Measurements from ENCODE around the gene RFX5.
"Not testable (repeated sequence)": the region's sequence is repeated elsewhere in the genome, so short reads cannot be mapped to it uniquely, and the experiment has no call there.

Gene RFX5

DNA sequence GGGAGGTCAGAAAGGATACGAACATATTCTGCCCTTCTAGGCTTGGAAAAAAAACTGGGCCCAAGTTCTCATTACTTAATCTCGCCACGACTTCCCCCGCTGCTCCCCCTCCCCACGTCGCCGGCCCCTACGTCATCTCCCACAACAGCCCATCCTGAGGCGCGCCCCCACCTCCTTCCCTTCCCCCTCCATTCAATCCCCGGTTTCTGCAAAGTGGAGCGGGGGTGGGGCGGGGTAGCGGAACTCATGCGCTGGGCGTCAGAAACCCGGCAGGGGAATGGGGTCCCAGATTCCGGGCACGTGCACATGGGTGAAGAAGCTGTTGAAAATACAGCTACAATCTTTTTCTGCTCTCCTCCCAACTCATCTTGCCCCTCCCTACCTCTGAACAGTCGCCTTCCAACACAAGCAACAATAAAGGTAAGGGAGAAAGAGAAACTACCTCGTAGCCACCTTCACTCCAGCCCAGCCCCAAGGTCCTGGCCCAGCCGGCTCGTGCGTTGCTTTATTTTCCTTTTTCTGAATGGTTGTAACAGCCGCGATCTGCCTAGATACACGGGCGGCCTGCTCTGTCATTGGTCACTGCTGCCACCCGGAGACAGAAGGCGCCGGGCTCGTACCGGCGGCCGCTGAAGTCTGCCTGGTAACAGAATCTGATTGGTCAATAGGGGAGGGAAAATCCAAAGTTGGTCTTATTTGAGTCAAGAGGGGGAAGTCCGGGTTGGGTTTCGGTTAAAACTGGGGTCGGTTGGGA lies at the start of gene RFX5:
Gene RFX5 (minus strand): TSS at position 484 of the 754 bp plus-strand sequence. CDS start 932 bp downstream, outside the sequence.
- Histone ChIP-seq H3K4me2 (ENCODE audit: low read length) (peak within 1 kb of the TSS; percentile 99), H3K4me1 (ENCODE audit: low read length) (peaks cover 28% of the 10 kb centered on the region), H3K27ac (ENCODE audit: low read length) (peak within 1 kb of the TSS; percentile 94), H3K4me3 (ENCODE audit: low read length) (peak within 1 kb of the TSS; percentile 88), H4K20me1 (ENCODE audit: insufficient read depth, low read length) (no peaks in the 10 kb centered on the region), H3K27me3 (ENCODE audit: low read depth, low read length) (no peaks in the 10 kb centered on the region), H3K79me2 (ENCODE audit: low read length) (peaks cover 29% of the 10 kb centered on the region), H3K36me3 (replicated peaks; ENCODE audit: low read depth, low read length) (peaks cover 49% of the 10 kb centered on the region), H3K9me3 (ENCODE audit: insufficient read depth, low read length) (peaks cover 4% of the 10 kb centered on the region), H2AFZ (ENCODE audit: low read depth, low read length) (peak within 1 kb of the TSS; percentile 12; the same call in 1 of the 2 replicates), H3K9ac (ENCODE audit: low read length) (peak within 1 kb of the TSS; percentile 99)
- TF ChIP-seq, protein P1, sequence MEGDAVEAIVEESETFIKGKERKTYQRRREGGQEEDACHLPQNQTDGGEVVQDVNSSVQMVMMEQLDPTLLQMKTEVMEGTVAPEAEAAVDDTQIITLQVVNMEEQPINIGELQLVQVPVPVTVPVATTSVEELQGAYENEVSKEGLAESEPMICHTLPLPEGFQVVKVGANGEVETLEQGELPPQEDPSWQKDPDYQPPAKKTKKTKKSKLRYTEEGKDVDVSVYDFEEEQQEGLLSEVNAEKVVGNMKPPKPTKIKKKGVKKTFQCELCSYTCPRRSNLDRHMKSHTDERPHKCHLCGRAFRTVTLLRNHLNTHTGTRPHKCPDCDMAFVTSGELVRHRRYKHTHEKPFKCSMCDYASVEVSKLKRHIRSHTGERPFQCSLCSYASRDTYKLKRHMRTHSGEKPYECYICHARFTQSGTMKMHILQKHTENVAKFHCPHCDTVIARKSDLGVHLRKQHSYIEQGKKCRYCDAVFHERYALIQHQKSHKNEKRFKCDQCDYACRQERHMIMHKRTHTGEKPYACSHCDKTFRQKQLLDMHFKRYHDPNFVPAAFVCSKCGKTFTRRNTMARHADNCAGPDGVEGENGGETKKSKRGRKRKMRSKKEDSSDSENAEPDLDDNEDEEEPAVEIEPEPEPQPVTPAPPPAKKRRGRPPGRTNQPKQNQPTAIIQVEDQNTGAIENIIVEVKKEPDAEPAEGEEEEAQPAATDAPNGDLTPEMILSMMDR (IDR thresholded peaks at IDR 0.05; ENCODE audit: low read depth, low read length) = no peak
- no peak for TF ChIP-seq EZH2phosphoT487 (IDR thresholded peaks at IDR 0.05; ENCODE audit: low read depth)

DNA sequence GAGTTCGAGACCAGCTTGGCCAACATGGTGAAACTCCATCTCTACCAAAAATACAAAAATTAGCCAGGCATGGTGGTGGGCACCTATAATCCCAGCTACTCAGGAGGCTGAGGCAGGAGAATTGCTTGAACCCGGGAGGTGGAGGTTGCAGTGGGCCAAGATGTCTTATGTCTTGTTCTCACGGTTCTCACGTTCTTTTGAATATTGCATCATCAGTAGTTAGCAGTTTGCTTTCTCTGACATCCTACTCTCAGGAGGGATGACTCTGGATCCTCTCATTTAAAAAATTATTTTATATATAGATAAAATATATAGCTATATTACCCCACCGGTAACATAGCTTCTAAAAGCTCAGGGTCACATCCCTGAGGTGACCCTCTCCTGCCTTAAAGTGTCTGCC lies 49.2 kb upstream of the RFX5 start:
- peaks cover 20% of the 10 kb centered on the region for H3K79me2 ChIP-seq (ENCODE audit: low read length)
- not testable (repeated sequence) for H3K4me2 ChIP-seq (ENCODE audit: low read length)
- H3K36me3 ChIP-seq (replicated peaks; ENCODE audit: low read depth, low read length) = peaks cover 14% of the 10 kb centered on the region

DNA sequence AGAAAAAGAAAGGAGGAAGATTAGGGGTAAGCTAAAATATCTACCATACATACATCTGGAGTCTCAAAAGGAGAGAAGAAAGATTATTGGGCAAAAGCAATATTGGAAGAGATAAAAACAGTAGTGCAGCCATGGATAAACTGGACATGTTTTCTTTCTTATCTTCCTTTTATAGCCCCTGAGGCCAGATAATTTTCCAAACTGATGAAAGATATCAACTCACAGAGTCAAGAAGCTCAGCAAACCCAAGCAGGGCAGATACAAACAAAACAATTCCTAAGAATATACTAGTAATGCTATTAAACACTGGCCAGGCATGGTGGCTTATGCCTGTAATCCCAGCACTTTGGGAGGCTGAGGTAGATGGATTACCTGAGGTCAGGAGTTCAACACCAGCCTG lies 46.5 kb upstream of the RFX5 start:
- Histone ChIP-seq H3K36me3 (replicated peaks; ENCODE audit: low read depth, low read length) (no peaks in the 10 kb centered on the region), H2AFZ (ENCODE audit: low read depth, low read length) (no peak overlapping the region), H3K79me2 (ENCODE audit: low read length) (no peaks in the 10 kb centered on the region), H3K27me3 (ENCODE audit: low read depth, low read length) (0 out of 2 replicates have a peak, but pooled peaks cover 3% of the 10 kb centered on the region), H3K4me3 (ENCODE audit: low read length) (no peak overlapping the region), H4K20me1 (ENCODE audit: insufficient read depth, low read length) (no peaks in the 10 kb centered on the region), H3K9me3 (ENCODE audit: insufficient read depth, low read length) (no peaks in the 10 kb centered on the region), H3K4me2 (ENCODE audit: low read length) (no peak overlapping the region), H3K4me1 (ENCODE audit: low read length) (peaks cover 5% of the 10 kb centered on the region), H3K27ac (ENCODE audit: low read length) (no peak overlapping the region), H3K9ac (ENCODE audit: low read length) (no peak overlapping the region)
- no peak for TF ChIP-seq EZH2phosphoT487 (IDR thresholded peaks at IDR 0.05; ENCODE audit: low read depth)

More for the DNA sequence above, 49.2 kb upstream of the RFX5 start:
- not testable (repeated sequence) for H2AFZ ChIP-seq (ENCODE audit: low read depth, low read length); H3K27ac ChIP-seq (ENCODE audit: low read length); H4K20me1 ChIP-seq (ENCODE audit: insufficient read depth, low read length); H3K27me3 ChIP-seq (ENCODE audit: low read depth, low read length); H3K4me3 ChIP-seq (ENCODE audit: low read length); H3K9ac ChIP-seq (ENCODE audit: low read length); H3K9me3 ChIP-seq (ENCODE audit: insufficient read depth, low read length)
- peaks cover 16% of the 10 kb centered on the region for H3K4me1 ChIP-seq (ENCODE audit: low read length)

DNA sequence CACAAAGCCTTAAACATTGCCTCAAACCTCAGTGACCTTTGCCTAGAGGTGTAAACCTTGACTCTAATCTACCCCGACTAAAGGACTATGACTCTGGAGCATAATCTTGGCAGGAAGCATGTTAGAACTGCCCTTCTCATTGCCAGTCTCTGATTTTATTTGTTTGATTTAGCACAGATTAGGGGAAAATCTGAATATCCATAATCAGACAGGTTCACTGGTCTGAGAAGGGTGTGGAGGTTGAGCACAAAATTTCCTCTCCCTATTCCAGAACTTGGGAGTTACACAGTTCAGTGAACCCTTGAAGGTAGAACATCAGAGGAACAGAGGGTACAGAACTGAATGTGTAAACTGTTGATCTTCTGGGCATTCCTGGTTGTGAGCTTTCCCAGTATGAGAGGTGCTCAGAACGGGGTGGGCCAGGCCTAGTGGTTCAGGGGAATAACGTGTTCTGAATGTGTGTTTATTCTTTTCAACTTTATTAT lies 44.1 kb upstream of the RFX5 start:
- no peak overlapping the region for H3K9ac ChIP-seq (ENCODE audit: low read length)
- no peaks in the 10 kb centered on the region for H3K79me2 ChIP-seq (ENCODE audit: low read length)

DNA sequence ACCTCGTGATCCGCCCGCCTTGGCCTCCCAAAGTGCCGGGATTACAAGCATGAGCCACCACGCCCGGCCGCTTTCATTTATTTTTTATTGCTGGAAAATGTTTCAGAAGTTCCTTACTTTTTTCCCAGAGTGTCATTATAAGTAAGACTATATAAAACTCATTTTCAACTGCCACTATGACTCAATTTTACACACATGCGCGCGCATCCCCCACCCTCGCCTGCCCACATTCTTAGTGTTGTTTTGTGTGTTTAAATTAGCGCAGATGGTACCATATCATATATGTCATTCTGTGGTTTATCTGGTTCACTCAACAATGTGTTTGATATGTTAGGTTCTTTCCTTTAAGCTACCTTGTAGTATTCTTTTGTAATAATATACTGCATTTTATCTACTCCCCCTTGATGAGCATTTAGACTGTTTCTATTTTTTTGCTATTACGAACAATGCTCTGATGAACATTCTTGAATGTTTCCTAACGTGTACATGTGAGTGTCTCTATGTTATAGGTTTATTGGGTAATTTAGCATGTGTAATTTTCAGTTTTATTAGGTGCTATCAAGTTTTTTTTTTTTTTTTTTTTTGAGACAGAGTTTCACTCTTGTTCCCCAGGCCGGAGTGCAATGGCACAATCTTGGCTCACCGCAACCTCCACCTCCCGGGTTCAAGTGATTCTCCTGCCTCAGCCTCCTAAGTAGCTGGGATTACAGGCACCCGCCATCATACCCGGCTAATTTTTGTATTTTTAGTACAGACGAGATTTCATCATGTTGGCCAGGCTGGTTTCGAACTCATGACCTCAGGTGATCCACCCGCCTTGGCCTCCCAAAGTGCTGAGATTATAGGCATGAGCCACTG lies 43.4 kb upstream of the RFX5 start:
- not testable (repeated sequence) for H3K4me2 ChIP-seq (ENCODE audit: low read length); H3K9me3 ChIP-seq (ENCODE audit: insufficient read depth, low read length); H3K79me2 ChIP-seq (ENCODE audit: low read length); H3K4me3 ChIP-seq (ENCODE audit: low read length); H3K27me3 ChIP-seq (ENCODE audit: low read depth, low read length); H3K36me3 ChIP-seq (replicated peaks; ENCODE audit: low read depth, low read length); H3K9ac ChIP-seq (ENCODE audit: low read length); H4K20me1 ChIP-seq (ENCODE audit: insufficient read depth, low read length); H2AFZ ChIP-seq (ENCODE audit: low read depth, low read length); H3K4me1 ChIP-seq (ENCODE audit: low read length); H3K27ac ChIP-seq (ENCODE audit: low read length)

More for the DNA sequence above, 44.1 kb upstream of the RFX5 start:
- 0 out of 2 replicates have a peak, but pooled peaks cover 3% of the 10 kb centered on the region for H3K27me3 ChIP-seq (ENCODE audit: low read depth, low read length)
- H3K9me3 ChIP-seq (ENCODE audit: insufficient read depth, low read length) = no peaks in the 10 kb centered on the region
- no peaks in the 10 kb centered on the region for H3K36me3 ChIP-seq (replicated peaks; ENCODE audit: low read depth, low read length)
- H2AFZ ChIP-seq (ENCODE audit: low read depth, low read length) = no peak overlapping the region
- H3K4me3 ChIP-seq (ENCODE audit: low read length) = no peak overlapping the region
- TF ChIP-seq, protein P1 (IDR thresholded peaks at IDR 0.05; ENCODE audit: low read depth, low read length) = no peak
- no peak for TF ChIP-seq EZH2phosphoT487 (IDR thresholded peaks at IDR 0.05; ENCODE audit: low read depth)
- no peak overlapping the region for H3K4me2 ChIP-seq (ENCODE audit: low read length)
- no peaks in the 10 kb centered on the region for H3K4me1 ChIP-seq (ENCODE audit: low read length)
- H4K20me1 ChIP-seq (ENCODE audit: insufficient read depth, low read length) = no peaks in the 10 kb centered on the region
- no peak overlapping the region for H3K27ac ChIP-seq (ENCODE audit: low read length)
